ENCODE results near the gene AMT. TPM values are rescaled to one million over a fixed set of nuclear protein-coding genes. Genes with fewer than 3 reads are reported as not detected.
"Not testable (repeated sequence)": the region's sequence is repeated elsewhere in the genome, so short reads cannot be mapped to it uniquely, and the experiment has no call there.

The AMT gene
- polyA plus RNA-seq, 4 donors, result 36.3 to 43.5 (median 39.1) TPM

DNA sequence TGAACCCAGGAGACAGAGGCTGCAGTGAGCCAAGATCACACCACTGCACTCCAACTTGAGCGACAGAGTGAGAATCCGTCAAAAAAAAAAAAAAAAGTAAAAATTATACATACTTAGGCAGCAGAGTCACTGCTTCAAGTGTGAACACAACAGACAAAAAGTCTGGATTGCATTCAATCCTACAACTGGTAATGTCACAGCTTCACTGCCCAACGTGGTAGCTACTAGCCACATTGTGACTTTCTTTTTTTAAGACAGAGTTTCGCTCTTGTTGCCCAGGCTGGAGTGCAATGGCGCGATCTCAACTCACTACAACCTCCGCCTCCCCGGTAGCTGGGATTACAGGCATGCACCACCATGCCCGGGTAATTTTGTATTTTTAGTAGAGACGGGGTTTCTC lies 31.0 kb downstream of the AMT start:
- not testable (repeated sequence) for DNase-seq (ENCODE audit: low read depth in 4 of 4, low spot score in 3 of 4)

DNA sequence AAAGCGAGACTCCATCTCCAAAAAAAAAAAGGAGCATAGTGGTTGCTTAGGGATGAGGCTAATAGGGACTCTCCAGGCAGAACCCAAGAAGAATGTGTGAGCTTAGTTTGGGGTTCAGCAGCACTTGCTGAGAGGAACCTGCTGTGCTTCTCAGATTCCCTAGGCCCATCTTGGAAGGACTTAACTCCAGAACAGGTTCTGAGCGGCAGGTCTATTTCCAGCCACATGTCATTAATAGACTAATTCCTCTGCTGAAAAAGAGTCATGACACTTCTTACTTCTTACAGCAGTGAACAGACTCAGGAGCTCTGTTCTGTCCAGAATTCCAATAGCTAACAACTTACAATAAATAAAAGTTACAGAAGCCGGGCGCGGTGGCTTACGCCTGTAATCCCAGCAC lies 33.0 kb downstream of the AMT start:
- DNase-seq (ENCODE audit: low read depth in 4 of 4, low spot score in 3 of 4), result no peak

DNA sequence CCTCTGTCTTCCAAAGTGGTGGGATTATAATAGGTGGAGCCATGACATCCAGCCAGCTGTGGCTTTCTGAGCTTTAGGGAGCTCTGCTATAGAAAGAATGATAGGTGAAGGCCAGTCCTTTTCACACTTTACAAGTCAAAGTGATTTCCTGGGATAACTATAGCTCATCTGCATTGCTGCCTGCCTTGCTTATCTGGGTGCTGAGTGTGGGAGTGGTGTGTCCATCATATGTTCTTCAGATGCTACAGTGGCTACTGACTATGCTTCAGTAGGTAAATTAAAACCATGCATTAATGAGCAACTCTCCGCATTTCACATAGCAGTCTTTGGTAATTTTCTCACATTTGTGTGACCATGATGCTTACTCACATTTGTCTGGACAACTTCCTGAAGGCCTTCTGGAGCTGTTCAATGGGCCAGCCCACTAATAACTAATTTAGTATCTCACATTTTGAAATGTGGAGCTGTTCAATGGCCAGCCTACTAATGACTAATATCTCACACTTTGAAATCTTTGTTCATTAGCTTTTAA lies 33.9 kb downstream of the AMT start:
- no peak for DNase-seq (ENCODE audit: low read depth in 4 of 4, low spot score in 3 of 4)

DNA sequence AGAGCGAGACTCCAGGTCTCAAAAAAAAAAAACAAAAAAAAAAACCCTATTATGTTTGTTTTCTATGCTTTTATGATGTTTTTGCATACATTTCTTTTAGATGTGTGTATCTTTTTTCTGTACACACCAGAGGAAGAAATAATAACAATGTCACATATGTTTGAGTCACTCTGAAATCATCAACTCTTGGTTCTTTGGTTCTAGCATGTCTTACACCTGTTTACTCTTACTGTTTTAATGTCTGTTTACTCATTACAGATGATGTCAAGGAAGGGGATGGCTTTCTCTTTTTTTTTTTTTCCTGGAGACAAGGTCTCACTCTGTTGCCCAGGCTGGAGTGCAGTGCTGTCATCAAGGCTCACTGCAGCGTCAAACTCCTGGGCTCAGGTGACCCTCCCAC lies 34.6 kb downstream of the AMT start:
- DNase-seq (ENCODE audit: low read depth in 4 of 4, low spot score in 3 of 4), result no peak

DNA sequence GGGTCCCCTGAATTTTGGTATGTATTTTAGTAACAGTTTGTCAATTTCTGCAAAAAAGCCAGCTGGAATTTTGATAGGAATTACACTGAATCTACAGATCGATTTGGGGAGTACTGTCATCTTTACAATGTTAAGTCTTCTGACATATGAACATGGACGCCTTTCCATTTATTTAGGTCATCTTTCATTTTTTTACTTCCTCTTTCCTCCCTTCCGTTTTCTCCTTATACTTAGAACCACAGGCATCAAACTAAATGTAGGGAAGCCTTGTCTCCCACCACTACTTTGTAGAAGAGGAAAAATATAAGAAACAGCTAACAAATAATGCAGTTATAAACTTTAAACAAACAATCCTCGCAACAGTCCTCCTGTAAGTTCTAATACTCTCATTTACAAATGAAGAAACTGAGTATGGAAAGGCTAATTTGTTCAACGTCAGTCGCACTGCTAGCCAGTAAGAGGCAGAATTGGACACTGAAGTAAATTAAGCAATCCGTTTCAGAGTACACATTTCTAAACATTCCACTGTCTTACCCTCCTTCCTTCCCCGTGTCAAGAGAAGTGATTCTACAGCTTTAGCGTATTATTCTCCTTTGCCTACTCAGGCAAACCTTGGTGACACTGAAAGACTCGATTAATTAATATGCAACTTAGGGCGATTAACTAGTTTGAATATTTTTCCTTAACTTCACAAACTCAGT lies 36.1 kb downstream of the AMT start:
- DNase-seq (ENCODE audit: low read depth in 4 of 4, low spot score in 3 of 4), result no peak

GRCh38 chr3:49385617-49386016 lies 36.7 kb downstream of the AMT start:
- DNase-seq (ENCODE audit: low read depth in 4 of 4, low spot score in 3 of 4), result no peak

- no peak for DNase-seq (ENCODE audit: low read depth in 4 of 4, low spot score in 3 of 4)
Observed at GRCh38 chr3:49383387-49383786, 38.9 kb downstream of the AMT start.

DNA sequence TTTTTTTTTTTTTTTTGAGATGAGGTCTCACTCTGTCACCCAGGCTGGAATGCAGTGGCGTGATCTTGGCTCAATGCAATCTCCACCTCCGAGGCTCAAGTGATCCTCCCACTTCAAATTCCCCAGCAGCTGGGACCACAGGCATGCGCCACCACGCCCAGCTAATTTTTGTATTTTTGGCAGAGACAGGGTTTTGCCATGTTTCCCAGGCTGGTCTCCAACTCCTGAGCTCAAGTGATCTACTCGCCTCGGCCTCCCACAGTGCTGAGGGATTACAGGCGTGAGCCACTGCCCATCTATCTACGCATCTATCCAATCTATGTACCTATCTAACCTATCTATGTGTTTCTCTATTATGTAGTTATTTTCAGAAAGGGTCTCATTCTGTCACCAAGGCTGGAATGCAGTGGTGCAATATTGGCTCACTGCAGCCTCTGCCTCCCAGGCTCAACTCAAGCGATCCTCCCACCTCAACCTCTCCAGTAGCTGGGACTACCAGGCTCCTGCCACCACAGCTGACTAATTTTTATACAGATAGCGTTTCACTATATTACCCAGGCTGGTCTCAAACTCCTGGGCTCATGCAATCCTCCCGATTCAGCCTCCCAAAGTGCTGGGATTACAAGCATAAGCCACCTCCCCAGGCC lies 43.9 kb downstream of the AMT start:
- DNase-seq (ENCODE audit: low read depth in 4 of 4, low spot score in 3 of 4), result no peak

DNA sequence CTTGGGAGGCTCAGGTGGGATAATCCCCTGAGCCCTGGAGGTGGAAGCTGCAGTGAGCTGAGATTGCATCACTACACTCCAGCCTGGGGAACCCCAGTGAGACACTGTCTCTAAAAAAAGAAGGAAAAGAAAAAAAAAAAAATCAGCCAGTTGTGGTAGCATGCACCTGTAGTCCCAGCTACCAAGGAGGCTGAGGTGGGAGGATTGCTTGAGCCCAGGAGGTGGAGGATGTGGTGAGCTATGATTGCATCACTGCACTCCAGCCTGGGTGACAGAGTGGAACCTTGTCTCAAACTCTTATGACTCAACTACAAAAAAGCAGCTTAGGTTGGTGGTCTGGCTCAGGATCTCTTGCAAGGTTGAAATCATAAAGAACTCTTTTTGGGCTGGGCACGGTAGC lies 44.8 kb downstream of the AMT start:
- no peak for DNase-seq (ENCODE audit: low read depth in 4 of 4, low spot score in 3 of 4)

DNA sequence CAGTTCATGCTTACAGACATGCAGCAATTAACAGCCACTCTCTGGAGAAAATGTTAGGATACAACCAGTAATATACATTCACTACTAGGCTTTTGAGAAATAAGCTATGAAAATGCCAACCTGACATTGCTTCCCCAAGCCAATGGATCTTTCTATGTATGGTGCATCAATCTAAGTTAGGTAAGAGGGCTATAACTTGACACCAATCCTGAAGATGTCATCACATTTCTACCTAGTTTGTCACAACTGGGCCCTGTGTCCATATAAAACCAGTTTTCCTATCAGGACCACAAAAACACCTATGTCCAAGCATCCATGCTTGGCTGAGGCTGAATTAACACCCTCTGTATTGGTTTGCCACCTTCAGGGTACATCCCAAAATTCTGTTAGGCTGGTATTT lies 50.3 kb downstream of the AMT start:
- DNase-seq (ENCODE audit: low read depth in 4 of 4, low spot score in 3 of 4), result no peak

DNA sequence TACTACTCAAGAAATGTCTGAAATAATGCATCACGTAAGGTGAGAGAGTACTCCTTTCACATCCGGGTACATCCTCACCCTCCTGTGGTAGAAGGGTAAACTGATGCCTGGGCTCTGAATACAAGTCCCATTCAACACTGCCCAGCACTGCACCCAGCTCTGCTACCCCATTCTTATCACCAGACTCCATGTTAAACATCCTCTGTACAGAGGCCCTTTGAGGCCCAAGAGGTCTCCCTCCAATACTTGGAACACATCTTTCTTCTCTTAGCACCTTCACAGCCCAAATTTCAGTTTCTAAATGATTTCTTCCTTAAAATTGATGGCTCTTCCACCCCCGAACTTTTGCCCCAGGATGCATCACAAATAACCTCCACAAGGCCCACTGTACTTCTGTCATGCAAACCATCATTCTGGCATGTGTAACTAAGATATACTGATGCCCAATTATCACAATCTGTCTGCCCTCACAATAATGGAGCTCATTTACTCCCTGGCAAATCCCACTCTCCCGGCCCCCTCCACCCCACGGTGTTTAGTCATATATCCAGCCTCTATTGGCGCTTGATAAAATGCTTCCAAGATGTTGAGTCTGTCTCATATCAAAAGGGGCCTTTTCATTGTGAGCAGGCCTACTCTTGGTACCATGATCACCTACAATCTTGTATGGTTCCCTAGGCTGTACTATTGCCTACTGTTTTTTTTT lies 51.5 kb downstream of the AMT start:
- no peak for DNase-seq (ENCODE audit: low read depth in 4 of 4, low spot score in 3 of 4)

Other genes with a start within 250 kb of the AMT start
- gene C3orf62, start 145.2 kb downstream of the AMT start, polyA plus RNA-seq (ENCODE audit: insufficient read length in 4 of 4), result 10 to 100 TPM in 3 of 4 donors, 1 to 10 TPM in 1; 9.5 to 12.0 (median 11.5) TPM
- 10 to 100 TPM; 56.2 to 64.4 (median 60.0) TPM for gene USP4, start 82.4 kb downstream of the AMT start, polyA plus RNA-seq (ENCODE audit: insufficient read length in 4 of 4)
- 100 to 1,000 TPM; 115 to 195 (median 124) TPM for gene GPX1, start 64.1 kb downstream of the AMT start, polyA plus RNA-seq (ENCODE audit: insufficient read length in 4 of 4)
- gene RHOA, start 10.5 kb downstream of the AMT start, polyA plus RNA-seq (ENCODE audit: insufficient read length in 4 of 4), result 100 to 1,000 TPM; 522 to 604 (median 543) TPM
- gene TCTA, start 10.1 kb downstream of the AMT start, polyA plus RNA-seq (ENCODE audit: insufficient read length in 4 of 4), result 10 to 100 TPM; 34.1 to 39.8 (median 36.3) TPM
- 10 to 100 TPM; 22.6 to 33.0 (median 25.5) TPM for gene NICN1, start 6.9 kb upstream of the AMT start, polyA plus RNA-seq (ENCODE audit: insufficient read length in 4 of 4)
- 100 to 1,000 TPM; 123 to 132 (median 125) TPM for gene DAG1, start 47.8 kb upstream of the AMT start, polyA plus RNA-seq (ENCODE audit: insufficient read length in 4 of 4)
- 1 to 10 TPM in 3 of 4 donors, under 1 TPM in 1; 0.98 to 1.8 (median 1.5) TPM for gene BSN, start 132.0 kb upstream of the AMT start, polyA plus RNA-seq (ENCODE audit: insufficient read length in 4 of 4)